Myocyte (in vitro differentiated cells): ENCODE measurements around the gene SLC17A9. TPM values are rescaled to one million over a fixed set of nuclear protein-coding genes. Genes with fewer than 3 reads are reported as not detected.

ENCODE experiments used
- DNase-seq: peaks from one replicate; pipeline ENCODE4 v3.0.0-alpha.2; 2012; ENCODE audit warnings: low read depth
- total RNA-seq: library from RNA; depleted of rRNA; stranded (reverse); fragments of >200 nt; gene quantifications from 2 replicates; pipeline ENCODE4 v1.2.3, GENCODE V29; 2014

The SLC17A9 gene
- total RNA-seq, 1 donor from 2014 or later, result not detected

- no peak for DNase-seq
Measured at GRCh38 chr20:62967149-62967501, 14.6 kb downstream of the SLC17A9 start.

GRCh38 chr20:62967628-62968351, 15.3 kb downstream of the SLC17A9 start:
- no peak for DNase-seq

GRCh38 chr20:62968378-62969178, 16.1 kb downstream of the SLC17A9 start:
- no peak for DNase-seq

GRCh38 chr20:62969179-62969760, 16.8 kb downstream of the SLC17A9 start:
- no peak for DNase-seq

- DNase-seq, result no peak
Measured at GRCh38 chr20:62969939-62970306, 17.4 kb downstream of the SLC17A9 start.

- no peak for DNase-seq
Measured at GRCh38 chr20:62970307-62971210, 18.1 kb downstream of the SLC17A9 start.

- no peak for DNase-seq
Measured at GRCh38 chr20:62971211-62971949, 18.9 kb downstream of the SLC17A9 start.

GRCh38 chr20:62971950-62972844, 19.7 kb downstream of the SLC17A9 start:
- DNase-seq, result peak; percentile 76

GRCh38 chr20:62972845-62973745, 20.6 kb downstream of the SLC17A9 start:
- DNase-seq, result no peak

- DNase-seq, result no peak
Measured at GRCh38 chr20:62975251-62975760, 22.8 kb downstream of the SLC17A9 start.

- no peak for DNase-seq
Measured at GRCh38 chr20:62975812-62976508, 23.5 kb downstream of the SLC17A9 start.

- no peak for DNase-seq
Measured at GRCh38 chr20:62976886-62977285, 24.4 kb downstream of the SLC17A9 start.

GRCh38 chr20:62977613-62978560, 25.4 kb downstream of the SLC17A9 start:
- DNase-seq, result no peak

- DNase-seq, result no peak
Measured at GRCh38 chr20:62978561-62978943, 26.0 kb downstream of the SLC17A9 start.

- DNase-seq, result no peak
Measured at GRCh38 chr20:62979310-62979709, 26.8 kb downstream of the SLC17A9 start.

- DNase-seq, result no peak
Measured at GRCh38 chr20:62979876-62980373, 27.4 kb downstream of the SLC17A9 start.
